NT2/D1 (cell line): ENCODE results near the gene FOSL1.

Experiments used
- SUZ12 ChIP-seq: IDR thresholded peaks from 2 replicates; pipeline ENCODE4 v1.6.1; 2011; ENCODE audit not compliant: insufficient read length, insufficient read depth; ENCODE audit errors: extremely low read depth
- YY1 ChIP-seq: IDR thresholded peaks from 2 replicates; pipeline ENCODE4 v1.6.1; 2011; ENCODE audit not compliant: insufficient read length, insufficient read depth
- ZNF274 ChIP-seq: IDR thresholded peaks from 2 replicates; pipeline ENCODE4 v1.6.1; 2011; ENCODE audit warnings: mild to moderate bottlenecking, low read depth, low read length

DNA sequence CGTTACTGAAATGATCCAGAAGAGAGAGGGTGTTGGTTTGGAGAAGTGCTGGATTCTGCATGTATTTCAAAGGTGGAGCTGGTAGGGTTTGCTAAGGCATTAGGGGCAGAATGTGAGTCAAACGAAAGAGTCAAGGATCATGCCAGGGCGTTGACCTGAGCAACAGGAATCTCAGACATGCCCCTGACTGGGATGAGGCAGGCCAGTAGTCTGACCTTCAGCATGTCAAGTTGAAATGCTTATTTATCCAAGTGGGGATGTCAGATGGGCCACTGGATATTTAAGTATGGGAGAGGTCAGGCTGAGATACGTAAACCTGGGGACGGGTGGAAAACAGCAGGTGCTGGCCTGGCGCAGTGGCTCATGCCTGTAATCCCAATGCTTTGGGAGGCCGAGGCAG, 42.3 kb upstream of the FOSL1 start:
- TF ChIP-seq ZNF274 (no peak), SUZ12 (no peak), YY1 (no peak)
